ENCODE data around the gene RBM15.

GRCh38 chr1:110348771-110349170, 9.6 kb downstream of the RBM15 start:
- TF ChIP-seq CTCF (IDR thresholded peaks at IDR 0.05; ENCODE audit: extremely low read depth in 1 of 2, insufficient read depth in 1 of 2, low read depth in 1 of 2, low read length in 2 of 2) (no peak), POLR2A (IDR thresholded peaks at IDR 0.05; ENCODE audit: low read depth, low read length) (no peak), EZH2 (IDR thresholded peaks at IDR 0.05; ENCODE audit: borderline replicate concordance, low read depth, low read length, severe bottlenecking) (no peak)

Data from endothelial cell of umbilical vein (primary cell).